Ishikawa (cell line): Measurements from ENCODE around the gene APOC1.

Source experiments
- CEBPB ChIP-seq: IDR thresholded peaks from 2 replicates; pipeline ENCODE4 v1.6.1; 2012
- CREB1 ChIP-seq: IDR thresholded peaks from 2 replicates; pipeline ENCODE4 v1.6.1; 2012; ENCODE audit warnings: low read depth
- EGR1 ChIP-seq: IDR thresholded peaks from 2 replicates; pipeline ENCODE4 v1.6.1; 2012
- EP300 ChIP-seq: IDR thresholded peaks from 2 replicates; pipeline ENCODE4 v1.6.1; 2012; ENCODE audit warnings: borderline replicate concordance
- FOXM1 ChIP-seq: IDR thresholded peaks from 2 replicates; pipeline ENCODE4 v1.6.1; 2012; ENCODE audit warnings: low read depth, borderline replicate concordance
- MAX ChIP-seq: IDR thresholded peaks from 2 replicates; pipeline ENCODE4 v1.6.1; 2012
- NFIC ChIP-seq: IDR thresholded peaks from 2 replicates; pipeline ENCODE4 v1.6.1; 2012
- RAD21 ChIP-seq: IDR thresholded peaks from 2 replicates; pipeline ENCODE4 v1.6.1; 2012; ENCODE audit warnings: low read depth
- TAF1 ChIP-seq: IDR thresholded peaks from 2 replicates; pipeline ENCODE4 v1.6.1; 2012; ENCODE audit warnings: low read depth, mild to moderate bottlenecking
- TCF12 ChIP-seq: IDR thresholded peaks from 2 replicates; pipeline ENCODE4 v1.6.1; 2012; ENCODE audit warnings: low read depth
- TEAD4 ChIP-seq: IDR thresholded peaks from 2 replicates; pipeline ENCODE4 v1.6.1; 2012
- USF1 ChIP-seq: IDR thresholded peaks from 2 replicates; pipeline ENCODE4 v1.6.1; 2012
- YY1 ChIP-seq: IDR thresholded peaks from 2 replicates; pipeline ENCODE4 v1.6.1; 2012; ENCODE audit warnings: low read depth
- ZBTB7A ChIP-seq: IDR thresholded peaks from 2 replicates; pipeline ENCODE4 v1.6.1; 2012; ENCODE audit warnings: low read depth
- TF ChIP-seq, protein P1 (sequence below): IDR thresholded peaks from 2 replicates; pipeline ENCODE4 v1.6.1; 2012; ENCODE audit warnings: low read depth, mild to moderate bottlenecking

Gene APOC1

GRCh38 chr19:44903602-44904425 lies 10.6 kb upstream of the APOC1 start:
- TF ChIP-seq RAD21 (peak; percentile 72), CEBPB (no peak)

DNA sequence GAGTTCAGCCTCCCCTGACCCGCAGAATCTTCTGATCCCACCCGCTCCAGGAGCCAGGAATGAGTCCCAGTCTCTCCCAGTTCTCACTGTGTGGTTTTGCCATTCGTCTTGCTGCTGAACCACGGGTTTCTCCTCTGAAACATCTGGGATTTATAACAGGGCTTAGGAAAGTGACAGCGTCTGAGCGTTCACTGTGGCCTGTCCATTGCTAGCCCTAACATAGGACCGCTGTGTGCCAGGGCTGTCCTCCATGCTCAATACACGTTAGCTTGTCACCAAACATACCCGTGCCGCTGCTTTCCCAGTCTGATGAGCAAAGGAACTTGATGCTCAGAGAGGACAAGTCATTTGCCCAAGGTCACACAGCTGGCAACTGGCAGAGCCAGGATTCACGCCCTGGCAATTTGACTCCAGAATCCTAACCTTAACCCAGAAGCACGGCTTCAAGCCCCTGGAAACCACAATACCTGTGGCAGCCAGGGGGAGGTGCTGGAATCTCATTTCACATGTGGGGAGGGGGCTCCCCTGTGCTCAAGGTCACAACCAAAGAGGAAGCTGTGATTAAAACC lies 9.9 kb upstream of the APOC1 start:
- TF ChIP-seq CREB1 (no peak), FOXM1 (no peak), RAD21 (no peak), TEAD4 (no peak), EP300 (no peak), USF1 (no peak), ZBTB7A (no peak; the same call in 1 of the 2 replicates), CEBPB (no peak), YY1 (no peak), TAF1 (no peak), NFIC (no peak), EGR1 (no peak), MAX (no peak), TCF12 (no peak)
- TF ChIP-seq, protein P1, sequence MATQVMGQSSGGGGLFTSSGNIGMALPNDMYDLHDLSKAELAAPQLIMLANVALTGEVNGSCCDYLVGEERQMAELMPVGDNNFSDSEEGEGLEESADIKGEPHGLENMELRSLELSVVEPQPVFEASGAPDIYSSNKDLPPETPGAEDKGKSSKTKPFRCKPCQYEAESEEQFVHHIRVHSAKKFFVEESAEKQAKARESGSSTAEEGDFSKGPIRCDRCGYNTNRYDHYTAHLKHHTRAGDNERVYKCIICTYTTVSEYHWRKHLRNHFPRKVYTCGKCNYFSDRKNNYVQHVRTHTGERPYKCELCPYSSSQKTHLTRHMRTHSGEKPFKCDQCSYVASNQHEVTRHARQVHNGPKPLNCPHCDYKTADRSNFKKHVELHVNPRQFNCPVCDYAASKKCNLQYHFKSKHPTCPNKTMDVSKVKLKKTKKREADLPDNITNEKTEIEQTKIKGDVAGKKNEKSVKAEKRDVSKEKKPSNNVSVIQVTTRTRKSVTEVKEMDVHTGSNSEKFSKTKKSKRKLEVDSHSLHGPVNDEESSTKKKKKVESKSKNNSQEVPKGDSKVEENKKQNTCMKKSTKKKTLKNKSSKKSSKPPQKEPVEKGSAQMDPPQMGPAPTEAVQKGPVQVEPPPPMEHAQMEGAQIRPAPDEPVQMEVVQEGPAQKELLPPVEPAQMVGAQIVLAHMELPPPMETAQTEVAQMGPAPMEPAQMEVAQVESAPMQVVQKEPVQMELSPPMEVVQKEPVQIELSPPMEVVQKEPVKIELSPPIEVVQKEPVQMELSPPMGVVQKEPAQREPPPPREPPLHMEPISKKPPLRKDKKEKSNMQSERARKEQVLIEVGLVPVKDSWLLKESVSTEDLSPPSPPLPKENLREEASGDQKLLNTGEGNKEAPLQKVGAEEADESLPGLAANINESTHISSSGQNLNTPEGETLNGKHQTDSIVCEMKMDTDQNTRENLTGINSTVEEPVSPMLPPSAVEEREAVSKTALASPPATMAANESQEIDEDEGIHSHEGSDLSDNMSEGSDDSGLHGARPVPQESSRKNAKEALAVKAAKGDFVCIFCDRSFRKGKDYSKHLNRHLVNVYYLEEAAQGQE = no peak

GRCh38 chr19:44905437-44906160 lies 8.8 kb upstream of the APOC1 start, which contains the start of gene APOE:
APOE (plus strand) TSS chr19:44905796; CDS start chr19:44906625, 829 bp downstream.
- TF ChIP-seq USF1 = peak; percentile 54
- peak; percentile 83 for TF ChIP-seq ZBTB7A
- TF ChIP-seq FOXM1 = no peak
- TF ChIP-seq MAX = no peak
- TF ChIP-seq, protein P1 = no peak
- TF ChIP-seq RAD21 = no peak

DNA sequence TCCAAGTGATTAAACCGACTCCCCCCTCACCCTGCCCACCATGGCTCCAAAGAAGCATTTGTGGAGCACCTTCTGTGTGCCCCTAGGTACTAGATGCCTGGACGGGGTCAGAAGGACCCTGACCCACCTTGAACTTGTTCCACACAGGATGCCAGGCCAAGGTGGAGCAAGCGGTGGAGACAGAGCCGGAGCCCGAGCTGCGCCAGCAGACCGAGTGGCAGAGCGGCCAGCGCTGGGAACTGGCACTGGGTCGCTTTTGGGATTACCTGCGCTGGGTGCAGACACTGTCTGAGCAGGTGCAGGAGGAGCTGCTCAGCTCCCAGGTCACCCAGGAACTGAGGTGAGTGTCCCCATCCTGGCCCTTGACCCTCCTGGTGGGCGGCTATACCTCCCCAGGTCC lies 6.8 kb upstream of the APOC1 start:
- TF ChIP-seq, protein P1 = no peak
- no peak for TF ChIP-seq CREB1
- TF ChIP-seq EP300 = no peak
- TF ChIP-seq RAD21 = no peak
- TF ChIP-seq USF1 = no peak
- no peak for TF ChIP-seq FOXM1
- no peak for TF ChIP-seq ZBTB7A
- TF ChIP-seq YY1 = no peak
- no peak for TF ChIP-seq TAF1
- no peak for TF ChIP-seq TCF12
- no peak for TF ChIP-seq CEBPB
- TF ChIP-seq TEAD4 = no peak
- TF ChIP-seq EGR1 = no peak
- TF ChIP-seq MAX = no peak
- no peak for TF ChIP-seq NFIC
